HG03469 (cell line): ENCODE data around the gene RPL22.

Experiments used
- ATAC-seq: cut with Tn5 transposase; IDR thresholded peaks from one replicate; pipeline ENCODE4 v1.9.1; 2021; ENCODE audit warnings: mild to moderate bottlenecking, moderate library complexity, moderate number of reproducible peaks; ENCODE audit not compliant: unreplicated experiment

The RPL22 gene

GRCh38 chr1:6157132-6157527 is 42.3 kb downstream of the RPL22 start:
- ATAC-seq, result no peak

GRCh38 chr1:6154525-6155319 is 44.7 kb downstream of the RPL22 start:
- no peak for ATAC-seq

GRCh38 chr1:6152882-6153281 is 46.5 kb downstream of the RPL22 start:
- no peak for ATAC-seq

GRCh38 chr1:6152181-6152580 is 47.2 kb downstream of the RPL22 start:
- no peak for ATAC-seq

- ATAC-seq, result no peak
These were observed 48.0 kb downstream of the RPL22 start for GRCh38 chr1:6151291-6151822.

GRCh38 chr1:6150006-6150938 is 49.1 kb downstream of the RPL22 start:
- no peak for ATAC-seq

- no peak for ATAC-seq
These were observed 49.8 kb downstream of the RPL22 start for GRCh38 chr1:6149597-6149996.

GRCh38 chr1:6148497-6149241 is 50.7 kb downstream of the RPL22 start:
- no peak for ATAC-seq

GRCh38 chr1:6145864-6146410 is 53.5 kb downstream of the RPL22 start:
- no peak for ATAC-seq

GRCh38 chr1:6145396-6145750 is 54.0 kb downstream of the RPL22 start:
- no peak for ATAC-seq

- ATAC-seq, result no peak
These were observed 54.6 kb downstream of the RPL22 start for GRCh38 chr1:6144647-6145395.

GRCh38 chr1:6144175-6144574 is 55.2 kb downstream of the RPL22 start:
- no peak for ATAC-seq

GRCh38 chr1:6143395-6143794 is 56.0 kb downstream of the RPL22 start:
- ATAC-seq, result no peak

GRCh38 chr1:6142734-6143133 is 56.7 kb downstream of the RPL22 start:
- no peak for ATAC-seq

- ATAC-seq, result no peak
These were observed 57.3 kb downstream of the RPL22 start for GRCh38 chr1:6142036-6142621.

- ATAC-seq, result no peak
These were observed 57.8 kb downstream of the RPL22 start for GRCh38 chr1:6141592-6141991.

- ATAC-seq, result no peak
These were observed 59.0 kb downstream of the RPL22 start for GRCh38 chr1:6140413-6140812.

- no peak for ATAC-seq
These were observed 61.6 kb downstream of the RPL22 start for GRCh38 chr1:6137758-6138157.

GRCh38 chr1:6136516-6137220 is 62.7 kb downstream of the RPL22 start:
- no peak for ATAC-seq
